ENCODE measurements around the gene MADD.

- TF ChIP-seq POLR2AphosphoS5 (IDR thresholded peaks at IDR 0.05; ENCODE audit: low read depth, low read length) (no peak), REST (IDR thresholded peaks at IDR 0.05; ENCODE audit: insufficient read depth in 1 of 2, low read depth in 2 of 2, low read length in 2 of 2) (no peak), SIN3A (IDR thresholded peaks at IDR 0.05; ENCODE audit: borderline replicate concordance, insufficient read depth, low read length) (no peak)
Observed at GRCh38 chr11:47378836-47379170, 108.9 kb downstream of the MADD start.
